Right lung (tissue), 5 donors: ENCODE measurements around the gene TRPV6. TPM values are rescaled to one million over a fixed set of nuclear protein-coding genes. Genes with fewer than 3 reads are reported as not detected.

Source experiments
- DNase-seq, 2 donors: peaks; one replicate each; pipeline ENCODE4 v3.0.0-alpha.2; 2013
- polyA plus RNA-seq, 5 donors: library from polyadenylated mRNA; unstranded; fragments of 120-200 nt; gene quantifications; one replicate each; pipeline versions ENCODE4 v1.2.1 to v1.2.3, GENCODE V29; 2013; ENCODE audit warnings: inconsistent platforms in 1 of 5, low replicate concordance in 1 of 5; ENCODE audit not compliant: insufficient read length in 5 of 5, insufficient read depth in 1 of 5

The TRPV6 gene
- polyA plus RNA-seq, 5 donors = 5.3 to 10.1 (median 8.1) TPM

DNA sequence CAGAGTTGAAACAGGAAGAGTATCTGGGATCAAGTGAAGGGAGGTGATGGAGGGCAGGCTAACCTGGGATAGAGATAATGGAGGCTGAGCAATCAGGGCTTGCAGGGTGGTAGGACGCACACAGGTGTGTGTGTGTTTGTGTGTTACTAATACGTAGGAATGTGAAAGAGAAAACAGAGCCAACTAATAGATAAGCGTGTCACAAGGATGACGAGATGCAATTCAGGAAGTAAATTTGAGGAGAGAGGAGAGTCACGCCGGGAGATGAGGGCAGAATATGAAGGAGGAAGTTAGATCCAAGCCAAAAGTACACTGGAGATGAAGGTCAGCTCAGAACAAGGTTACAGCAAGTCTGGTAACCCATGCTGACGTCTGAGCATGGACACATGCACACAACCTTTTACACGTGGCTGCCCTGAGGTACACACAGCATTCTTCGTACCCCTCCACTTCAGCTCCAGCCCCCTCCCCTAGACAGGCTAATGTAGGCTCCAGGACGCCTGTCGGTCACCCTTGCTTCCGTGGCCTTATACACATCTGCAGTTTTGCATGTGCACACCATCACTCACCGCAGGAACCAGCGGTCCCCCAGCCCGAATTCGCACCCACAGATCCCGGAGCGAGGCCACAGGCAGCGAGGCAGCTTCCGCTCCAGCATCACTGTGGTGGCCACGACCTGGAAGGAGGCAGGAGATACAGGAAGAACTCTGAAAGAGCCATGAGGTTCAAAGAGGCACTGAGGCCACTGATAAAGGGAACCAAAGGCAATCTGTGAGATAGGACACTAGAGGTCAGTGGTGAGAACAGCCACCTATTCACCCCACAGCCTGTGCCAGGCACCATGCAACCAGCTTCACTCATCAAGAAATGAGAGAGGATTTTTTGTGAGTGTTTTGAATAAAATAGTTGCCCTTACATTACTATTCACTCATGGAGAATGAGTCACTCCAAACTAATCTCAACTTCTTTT lies 23.7 kb upstream of the TRPV6 start:
- no peak for DNase-seq

DNA sequence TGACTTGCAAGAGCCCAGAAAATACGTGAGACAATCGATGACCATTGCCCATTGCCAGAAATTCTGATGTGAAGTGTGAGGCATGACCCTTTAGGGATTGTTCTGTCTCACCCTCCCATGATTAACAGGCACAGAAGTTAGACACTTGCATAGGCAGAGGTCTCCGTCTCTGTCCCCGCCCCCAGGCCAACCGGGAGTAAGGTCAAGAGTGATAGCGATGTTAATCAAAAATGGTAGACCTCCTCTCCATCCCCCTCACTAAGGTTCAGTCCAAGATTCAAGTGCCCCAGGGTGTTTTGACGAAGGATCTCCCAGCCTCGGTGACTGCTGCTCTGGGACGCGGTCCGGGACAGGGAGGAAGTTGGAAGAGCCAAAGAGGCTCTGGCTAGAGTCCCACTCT lies 22.7 kb upstream of the TRPV6 start:
- no peak for DNase-seq

- DNase-seq = no peak
Measured at GRCh38 chr7:142906643-142907042, 21.1 kb upstream of the TRPV6 start.

- no peak for DNase-seq
Measured at GRCh38 chr7:142905759-142906158, 20.2 kb upstream of the TRPV6 start.

DNA sequence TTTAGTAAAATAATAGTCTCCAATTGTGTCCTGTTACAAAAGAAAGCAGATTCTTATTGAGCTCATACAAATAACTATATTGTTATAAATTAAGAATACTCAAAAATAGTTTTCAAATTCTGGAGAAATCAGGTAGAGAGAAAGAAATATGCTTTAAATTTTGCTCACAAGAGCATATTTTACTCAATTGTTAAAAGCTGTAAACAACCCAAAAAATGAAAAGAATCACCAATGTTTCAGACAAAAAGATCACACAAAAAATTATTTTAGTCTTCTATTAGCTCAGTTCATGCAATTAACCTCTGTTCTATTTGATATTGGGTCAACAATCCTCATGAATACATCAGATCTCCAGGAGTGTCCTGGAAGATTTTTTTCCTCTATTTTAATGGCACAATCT lies 18.6 kb upstream of the TRPV6 start:
- no peak for DNase-seq

- no peak for DNase-seq
Measured at GRCh38 chr7:142901426-142902259, 16.1 kb upstream of the TRPV6 start.

- no peak for DNase-seq
Measured at GRCh38 chr7:142899661-142900060, 14.1 kb upstream of the TRPV6 start.

- no peak for DNase-seq
Measured at GRCh38 chr7:142898377-142899170, 13.0 kb upstream of the TRPV6 start.

GRCh38 chr7:142897691-142898090 lies 12.1 kb upstream of the TRPV6 start:
- no peak for DNase-seq

- no peak for DNase-seq
Measured at GRCh38 chr7:142896741-142897379, 11.3 kb upstream of the TRPV6 start.

DNA sequence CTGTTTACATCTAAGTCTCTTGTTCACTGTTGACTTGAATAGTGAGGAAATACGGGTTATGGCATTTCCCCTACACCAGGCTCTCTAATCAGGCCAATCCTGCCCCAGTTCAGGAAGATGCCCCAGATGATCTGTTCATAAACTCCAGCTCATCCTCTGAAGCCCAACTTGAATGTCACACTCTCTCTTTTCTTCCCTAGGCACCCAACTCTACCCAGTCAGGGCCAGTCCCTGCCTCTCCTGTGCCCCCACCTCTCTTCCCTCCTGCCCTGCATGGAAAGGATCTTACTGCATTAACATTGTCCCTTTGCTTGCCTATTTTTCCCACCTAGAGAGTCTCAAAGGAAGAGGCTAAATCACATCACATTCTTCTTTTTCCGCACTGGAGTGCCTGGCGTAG lies 10.6 kb upstream of the TRPV6 start:
- DNase-seq = no peak

- DNase-seq = no peak
Measured at GRCh38 chr7:142894985-142895593, 9.5 kb upstream of the TRPV6 start.

DNA sequence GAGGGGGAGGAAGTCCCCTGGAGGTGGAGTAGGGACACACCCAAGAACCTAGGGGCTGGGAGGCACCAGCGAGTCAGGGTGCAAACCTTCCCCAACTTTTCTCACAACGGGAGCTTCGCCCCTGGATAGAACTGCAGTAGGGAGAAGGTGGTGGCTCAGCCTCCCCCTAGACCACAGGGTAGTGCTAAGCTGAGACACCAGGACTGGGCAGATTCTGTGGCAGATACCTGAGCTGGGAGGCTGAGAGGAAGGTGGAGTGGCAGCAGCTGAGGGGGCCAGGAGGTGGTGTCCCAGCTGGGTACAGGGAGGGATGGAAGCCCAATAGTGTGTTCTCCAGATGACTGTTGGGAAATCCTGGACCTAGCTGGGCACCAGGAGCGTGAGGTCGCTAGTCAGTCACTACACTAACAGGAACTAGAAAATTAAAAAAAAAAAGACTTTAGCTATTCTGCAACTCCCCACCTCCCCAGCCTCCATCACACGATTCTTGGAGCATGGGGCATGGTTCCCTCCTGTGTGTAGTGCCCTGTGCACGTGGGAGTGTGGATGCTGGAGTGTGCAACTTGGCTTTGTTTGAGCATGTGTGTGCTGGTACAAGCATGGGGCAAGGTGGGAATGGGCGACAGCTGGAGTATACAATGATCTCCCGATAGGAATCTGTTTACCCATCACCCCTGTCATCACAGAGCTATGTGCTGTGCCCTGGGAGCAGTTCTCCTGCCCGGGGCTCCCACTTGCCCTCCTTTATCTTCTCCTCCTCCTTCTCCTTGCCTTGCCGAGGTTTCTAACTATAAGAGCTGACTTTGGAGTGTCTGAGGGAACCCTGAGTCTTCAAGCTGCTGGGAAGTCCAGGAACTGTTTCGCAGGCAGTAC lies 8.8 kb upstream of the TRPV6 start:
- DNase-seq = no peak

- DNase-seq = no peak
Measured at GRCh38 chr7:142892951-142893350, 7.4 kb upstream of the TRPV6 start.

GRCh38 chr7:142891490-142892082 lies 6.0 kb upstream of the TRPV6 start:
- no peak for DNase-seq

- DNase-seq = no peak
Measured at GRCh38 chr7:142890874-142891485, 5.4 kb upstream of the TRPV6 start.

DNA sequence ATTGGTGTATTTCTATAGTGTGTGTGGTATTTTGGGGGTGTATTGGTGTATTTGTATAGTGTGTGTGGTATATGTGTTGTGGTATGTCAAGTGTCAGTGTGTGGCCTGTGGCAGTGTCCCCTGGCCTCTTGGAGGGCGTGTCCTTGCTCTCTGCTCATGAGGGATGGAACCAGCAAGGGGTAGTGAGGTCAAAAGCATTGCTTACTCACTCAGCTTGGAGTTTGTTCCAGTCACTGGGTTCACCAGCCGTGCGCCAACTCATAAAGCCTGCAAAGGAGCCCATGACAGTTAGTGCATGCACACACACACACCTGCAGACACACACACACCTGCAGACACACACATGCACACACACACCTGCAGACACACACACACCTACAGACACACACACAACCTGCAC lies 4.3 kb upstream of the TRPV6 start:
- no peak for DNase-seq

DNA sequence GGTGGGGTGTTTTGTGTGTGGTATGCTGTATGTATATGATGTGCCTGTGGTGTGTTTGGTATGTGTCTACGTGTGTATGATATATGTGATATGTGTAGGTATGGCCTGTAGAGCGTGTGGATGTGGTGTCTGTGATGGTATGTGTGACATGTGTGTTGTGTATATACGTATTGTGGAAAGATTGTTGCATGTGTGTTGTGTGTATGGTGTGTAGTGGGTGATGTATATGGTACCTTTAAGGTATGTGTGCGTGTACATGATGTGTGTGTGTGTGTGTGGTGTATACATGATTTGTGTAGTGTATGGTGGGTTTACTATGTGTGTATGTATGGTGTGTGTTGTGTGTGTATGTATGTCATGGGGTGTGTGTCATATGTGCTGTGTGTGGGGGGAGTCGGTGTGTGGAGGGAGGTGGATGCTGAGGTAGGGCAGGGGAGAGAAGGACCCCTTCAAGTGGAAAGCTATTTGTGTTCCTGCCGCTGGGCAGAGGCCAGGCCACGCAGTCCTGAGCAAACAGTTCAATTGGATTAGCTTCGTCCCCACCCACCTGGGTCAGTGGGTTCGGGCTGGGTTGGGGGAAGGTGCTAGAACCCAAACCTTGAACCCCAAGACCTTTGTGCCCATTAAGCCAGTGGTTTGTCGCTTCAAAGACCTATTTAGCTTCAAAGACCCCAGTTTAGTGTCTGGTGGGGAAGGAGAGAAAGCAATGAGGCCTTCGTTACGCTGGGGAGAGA lies 1.9 kb upstream of the TRPV6 start:
- DNase-seq = no peak
